ENCODE results near the gene MAPK10.

Gene MAPK10

DNA sequence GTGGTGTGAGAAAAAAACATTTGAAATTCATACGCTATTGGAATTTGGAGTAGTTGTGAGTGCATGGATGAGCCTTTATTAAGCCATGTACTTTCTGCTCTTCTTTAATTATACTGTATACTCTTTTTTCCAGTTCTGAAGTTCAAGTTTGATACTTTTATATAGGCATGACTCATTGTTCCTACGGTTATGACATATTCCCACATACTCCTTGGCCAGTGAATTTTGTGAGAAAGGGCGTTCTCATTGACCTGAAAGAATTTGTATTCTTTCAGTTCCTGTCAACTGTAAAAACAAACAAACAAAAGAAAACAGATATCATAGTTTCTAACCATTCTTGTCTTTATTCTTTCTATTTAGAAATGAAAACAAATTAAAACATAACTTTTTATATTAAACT, 407.3 kb downstream of the MAPK10 start:
- no peaks in the 10 kb centered on the region for H3K79me2 ChIP-seq
- no peak overlapping the region for H3K9ac ChIP-seq
- H3K9me3 ChIP-seq (ENCODE audit: control insufficient read depth, low read length), result no peaks in the 10 kb centered on the region
- peaks cover 4% of the 10 kb centered on the region for H3K4me1 ChIP-seq
- H2AFZ ChIP-seq, result no peak overlapping the region
- TF ChIP-seq, protein P1, sequence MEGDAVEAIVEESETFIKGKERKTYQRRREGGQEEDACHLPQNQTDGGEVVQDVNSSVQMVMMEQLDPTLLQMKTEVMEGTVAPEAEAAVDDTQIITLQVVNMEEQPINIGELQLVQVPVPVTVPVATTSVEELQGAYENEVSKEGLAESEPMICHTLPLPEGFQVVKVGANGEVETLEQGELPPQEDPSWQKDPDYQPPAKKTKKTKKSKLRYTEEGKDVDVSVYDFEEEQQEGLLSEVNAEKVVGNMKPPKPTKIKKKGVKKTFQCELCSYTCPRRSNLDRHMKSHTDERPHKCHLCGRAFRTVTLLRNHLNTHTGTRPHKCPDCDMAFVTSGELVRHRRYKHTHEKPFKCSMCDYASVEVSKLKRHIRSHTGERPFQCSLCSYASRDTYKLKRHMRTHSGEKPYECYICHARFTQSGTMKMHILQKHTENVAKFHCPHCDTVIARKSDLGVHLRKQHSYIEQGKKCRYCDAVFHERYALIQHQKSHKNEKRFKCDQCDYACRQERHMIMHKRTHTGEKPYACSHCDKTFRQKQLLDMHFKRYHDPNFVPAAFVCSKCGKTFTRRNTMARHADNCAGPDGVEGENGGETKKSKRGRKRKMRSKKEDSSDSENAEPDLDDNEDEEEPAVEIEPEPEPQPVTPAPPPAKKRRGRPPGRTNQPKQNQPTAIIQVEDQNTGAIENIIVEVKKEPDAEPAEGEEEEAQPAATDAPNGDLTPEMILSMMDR (IDR thresholded peaks at IDR 0.05), result no peak
- no peak overlapping the region for H3K27ac ChIP-seq
- no peaks in the 10 kb centered on the region for H3K36me3 ChIP-seq (ENCODE audit: control insufficient read depth, insufficient read depth, low read length)
- H3K4me3 ChIP-seq (ENCODE audit: low read depth, low read length), result no peak overlapping the region
- no peak overlapping the region for H3K4me2 ChIP-seq (ENCODE audit: low read length)
- no peaks in the 10 kb centered on the region for H3K27me3 ChIP-seq (ENCODE audit: control insufficient read depth, insufficient read depth, low read length)

DNA sequence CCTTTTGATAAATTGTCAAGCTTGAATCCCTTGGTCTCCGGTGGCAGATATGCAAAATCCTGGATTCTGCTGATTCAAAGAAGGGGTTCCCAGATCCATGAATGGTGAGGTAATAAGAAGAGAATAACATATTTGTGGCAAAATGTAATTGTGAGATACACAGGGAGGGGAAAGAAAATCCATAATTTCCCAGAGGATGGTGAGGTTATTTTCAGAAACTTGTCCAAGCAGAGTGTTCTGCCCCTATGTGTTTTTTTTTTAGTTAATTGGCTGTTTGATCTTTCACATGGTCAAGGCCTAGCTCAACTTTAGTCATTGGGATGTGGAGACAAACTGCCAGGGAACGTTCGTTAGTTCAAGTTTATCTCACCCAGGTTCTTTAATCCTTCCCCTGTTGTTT, 408.8 kb downstream of the MAPK10 start:
- Histone ChIP-seq H2AFZ (no peak overlapping the region), H3K4me3 (ENCODE audit: low read depth, low read length) (no peak overlapping the region), H3K9me3 (ENCODE audit: control insufficient read depth, low read length) (no peaks in the 10 kb centered on the region), H3K27me3 (ENCODE audit: control insufficient read depth, insufficient read depth, low read length) (no peaks in the 10 kb centered on the region), H3K27ac (no peak overlapping the region), H3K36me3 (ENCODE audit: control insufficient read depth, insufficient read depth, low read length) (no peaks in the 10 kb centered on the region), H3K79me2 (no peaks in the 10 kb centered on the region), H3K9ac (no peak overlapping the region), H3K4me2 (ENCODE audit: low read length) (no peak overlapping the region), H3K4me1 (peaks cover 4% of the 10 kb centered on the region)
- TF ChIP-seq, protein P1 (IDR thresholded peaks at IDR 0.05), result no peak

- TF ChIP-seq, protein P1 (IDR thresholded peaks at IDR 0.05), result no peak
- Histone ChIP-seq H3K27ac (no peak overlapping the region), H3K36me3 (ENCODE audit: control insufficient read depth, insufficient read depth, low read length) (no peaks in the 10 kb centered on the region), H2AFZ (no peak overlapping the region), H3K4me2 (ENCODE audit: low read length) (no peak overlapping the region), H3K4me3 (ENCODE audit: low read depth, low read length) (no peak overlapping the region), H3K4me1 (no peaks in the 10 kb centered on the region), H3K79me2 (no peaks in the 10 kb centered on the region), H3K9me3 (ENCODE audit: control insufficient read depth, low read length) (no peaks in the 10 kb centered on the region), H3K27me3 (ENCODE audit: control insufficient read depth, insufficient read depth, low read length) (no peaks in the 10 kb centered on the region), H3K9ac (no peak overlapping the region)
These were observed 413.0 kb downstream of the MAPK10 start for GRCh38 chr4:85946821-85947220.

GRCh38 chr4:85942107-85942506, 417.7 kb downstream of the MAPK10 start:
- H3K9me3 ChIP-seq (ENCODE audit: control insufficient read depth, low read length), result no peaks in the 10 kb centered on the region
- H2AFZ ChIP-seq, result no peak overlapping the region
- no peak overlapping the region for H3K27ac ChIP-seq
- H3K36me3 ChIP-seq (ENCODE audit: control insufficient read depth, insufficient read depth, low read length), result no peaks in the 10 kb centered on the region
- TF ChIP-seq, protein P1 (IDR thresholded peaks at IDR 0.05), result no peak
- H3K9ac ChIP-seq, result no peak overlapping the region
- no peak overlapping the region for H3K4me2 ChIP-seq (ENCODE audit: low read length)
- no peaks in the 10 kb centered on the region for H3K4me1 ChIP-seq
- no peaks in the 10 kb centered on the region for H3K79me2 ChIP-seq
- no peak overlapping the region for H3K4me3 ChIP-seq (ENCODE audit: low read depth, low read length)
- H3K27me3 ChIP-seq (ENCODE audit: control insufficient read depth, insufficient read depth, low read length), result no peaks in the 10 kb centered on the region

- no peaks in the 10 kb centered on the region for H3K9me3 ChIP-seq (ENCODE audit: control insufficient read depth, low read length)
- H3K4me3 ChIP-seq (ENCODE audit: low read depth, low read length), result no peak overlapping the region
- TF ChIP-seq, protein P1 (IDR thresholded peaks at IDR 0.05), result no peak
- H3K27me3 ChIP-seq (ENCODE audit: control insufficient read depth, insufficient read depth, low read length), result no peaks in the 10 kb centered on the region
- H3K4me2 ChIP-seq (ENCODE audit: low read length), result no peak overlapping the region
- no peak overlapping the region for H2AFZ ChIP-seq
- no peaks in the 10 kb centered on the region for H3K79me2 ChIP-seq
- no peak overlapping the region for H3K27ac ChIP-seq
- no peak overlapping the region for H3K9ac ChIP-seq
- H3K4me1 ChIP-seq, result no peaks in the 10 kb centered on the region
- no peaks in the 10 kb centered on the region for H3K36me3 ChIP-seq (ENCODE audit: control insufficient read depth, insufficient read depth, low read length)
These were observed 419.7 kb downstream of the MAPK10 start for GRCh38 chr4:85940151-85940550.
